Calu3 (cell line): ENCODE data around the gene RPS6KB2. TPM values are rescaled to one million over a fixed set of nuclear protein-coding genes. Genes with fewer than 3 reads are reported as not detected.

Experiments
- BruUV-seq: library from RNA; stranded (reverse); fragments of 400-500 nt; replicated peaks from 2 replicates; lab custom pipeline; 2021; lab: Mats Ljungman, UMichigan
- CTCF ChIA-PET: fragments of 300-600 bp; sonication (Branson Sonifier 250); formaldehyde crosslinking; loops from one replicate; lab custom pipeline; 2022; ENCODE audit warnings: antibody characterized with exemption; lab: Charles Lee
- DNase-seq: peaks from one replicate; pipeline ENCODE4 v3.0.0; 2022
- H3K27ac Mint-ChIP-seq: one replicate; pipeline ENCODE4 v1.8.0; 2022; ENCODE audit warnings: mixed read lengths; ENCODE audit not compliant: unreplicated experiment
- H3K27me3 Mint-ChIP-seq: one replicate; pipeline ENCODE4 v1.8.0; 2022; ENCODE audit warnings: mixed read lengths; ENCODE audit not compliant: unreplicated experiment
- H3K36me3 Mint-ChIP-seq: one replicate; pipeline ENCODE4 v1.8.0; 2022; ENCODE audit warnings: mild to moderate bottlenecking, moderate library complexity, mixed read lengths; ENCODE audit not compliant: insufficient read depth, unreplicated experiment
- H3K4me1 Mint-ChIP-seq: one replicate; pipeline ENCODE4 v1.8.0; 2022; ENCODE audit warnings: mild to moderate bottlenecking, low read depth, mixed read lengths; ENCODE audit not compliant: unreplicated experiment
- H3K4me3 Mint-ChIP-seq: one replicate; pipeline ENCODE4 v1.8.0; 2022; ENCODE audit warnings: mild to moderate bottlenecking, low read depth, moderate library complexity, mixed read lengths; ENCODE audit not compliant: unreplicated experiment
- H3K9me3 Mint-ChIP-seq: one replicate; pipeline ENCODE4 v1.8.0; 2022; ENCODE audit warnings: low read depth, mixed read lengths; ENCODE audit not compliant: unreplicated experiment
- CTCF ChIP-seq: fragments of 200-600 bp; IDR thresholded peaks from one replicate; pipeline ENCODE4 v1.8.0; 2022; ENCODE audit warnings: antibody characterized with exemption; ENCODE audit not compliant: unreplicated experiment
- intact Hi-C: fragments of 100-400 bp; cut with micrococcal nuclease; formaldehyde crosslinking; loops from one replicate; pipeline ENCODE4 v1.10.0; 2022; ENCODE audit not compliant: unreplicated experiment
- total RNA-seq: library from RNA; stranded (reverse); gene quantifications from 2 replicates; pipeline ENCODE4 v1.2.3, GENCODE V29; 2022

Gene RPS6KB2
- total RNA-seq, 1 experiment from 2014 or later = 44.3 TPM

- Mint-ChIP-seq H3K36me3 (peaks cover 78% of the 10 kb centered on the region), H3K4me3 (no peak overlapping the region)
Observed at GRCh38 chr11:67440229-67441097, 12.2 kb downstream of the RPS6KB2 start.

DNA sequence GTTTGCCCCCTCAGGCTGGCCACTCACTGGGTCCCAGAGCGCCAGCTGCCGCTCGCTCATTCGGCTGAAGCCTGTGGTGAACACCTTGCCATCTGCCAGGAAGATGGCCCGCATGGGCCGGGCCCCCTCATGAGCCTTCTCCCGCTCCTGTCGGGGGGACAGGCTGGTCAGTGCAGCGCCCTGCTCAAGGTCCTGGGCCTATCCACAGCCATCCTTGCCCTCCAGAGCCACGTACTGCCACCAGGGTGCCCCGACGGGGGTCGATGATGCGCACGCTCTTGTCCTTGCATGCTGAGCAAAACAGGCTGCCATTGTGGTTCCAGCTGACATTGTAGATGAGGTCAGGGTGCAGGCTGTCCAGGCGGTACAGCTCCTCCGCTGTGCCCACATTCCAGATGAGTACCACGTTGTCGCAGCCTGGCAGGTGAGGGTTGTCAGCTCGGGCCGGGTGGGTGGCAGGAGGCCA, 12.8 kb downstream of the RPS6KB2 start:
- CTCF ChIA-PET = no interaction called here
- Mint-ChIP-seq H3K9me3 (no peaks in the 10 kb centered on the region), H3K27me3 (no peaks in the 10 kb centered on the region), H3K27ac (no peak overlapping the region), H3K4me3 (no peak overlapping the region), H3K36me3 (peaks cover 71% of the 10 kb centered on the region), H3K4me1 (peaks cover 24% of the 10 kb centered on the region)
- no peak for DNase-seq
- intact Hi-C loops = no loop called here
- no TSS peak for BruUV-seq
- no peak for TF ChIP-seq CTCF

More at GRCh38 chr11:67440229-67441097, 12.2 kb downstream of the RPS6KB2 start:
- DNase-seq = no peak
- CTCF ChIA-PET = no interaction called here
- no peak for TF ChIP-seq CTCF
- BruUV-seq = no TSS peak
- intact Hi-C loops = no loop called here
- Mint-ChIP-seq H3K4me1 (peaks cover 21% of the 10 kb centered on the region), H3K27ac (no peak overlapping the region), H3K9me3 (no peaks in the 10 kb centered on the region), H3K27me3 (no peaks in the 10 kb centered on the region)

DNA sequence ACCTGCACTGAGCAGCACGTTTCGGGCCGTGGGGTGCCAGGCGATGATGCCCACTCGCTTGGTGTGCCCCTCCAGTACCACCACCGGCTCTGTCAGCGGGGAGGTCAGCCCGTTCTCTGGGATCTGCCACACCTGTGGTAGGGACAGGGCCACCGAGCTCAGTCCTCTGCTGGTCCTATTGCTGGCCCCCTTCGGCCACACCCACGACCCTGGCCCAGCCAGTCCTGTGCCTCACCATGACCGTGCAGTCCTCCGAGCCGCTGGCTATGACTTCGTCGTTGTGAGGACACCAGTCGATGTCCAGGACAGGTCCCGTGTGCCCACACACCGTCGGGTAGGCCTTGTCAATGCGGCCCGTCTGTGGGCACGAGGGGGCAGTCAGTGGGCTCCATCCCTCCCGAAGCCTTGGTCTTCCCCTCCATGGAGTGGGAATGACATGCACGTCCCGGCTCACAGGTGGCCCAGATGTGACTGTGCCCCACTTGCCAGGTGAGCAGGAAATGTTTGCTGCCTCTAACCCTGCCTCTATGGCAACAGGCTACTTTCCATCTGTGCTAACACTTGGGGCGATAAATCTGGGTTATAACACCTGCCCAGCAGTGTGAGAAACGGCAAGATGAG, 13.5 kb downstream of the RPS6KB2 start:
- Mint-ChIP-seq H3K4me1 (peaks cover 24% of the 10 kb centered on the region), H3K36me3 (peaks cover 64% of the 10 kb centered on the region), H3K27me3 (no peaks in the 10 kb centered on the region), H3K4me3 (peak overlapping the region; percentile 84), H3K9me3 (no peaks in the 10 kb centered on the region), H3K27ac (no peak overlapping the region)
- CTCF ChIA-PET = no interaction called here
- no peak for DNase-seq
- TSS peak; percentile 47 for BruUV-seq
- TF ChIP-seq CTCF = no peak
- intact Hi-C loops = no loop called here

DNA sequence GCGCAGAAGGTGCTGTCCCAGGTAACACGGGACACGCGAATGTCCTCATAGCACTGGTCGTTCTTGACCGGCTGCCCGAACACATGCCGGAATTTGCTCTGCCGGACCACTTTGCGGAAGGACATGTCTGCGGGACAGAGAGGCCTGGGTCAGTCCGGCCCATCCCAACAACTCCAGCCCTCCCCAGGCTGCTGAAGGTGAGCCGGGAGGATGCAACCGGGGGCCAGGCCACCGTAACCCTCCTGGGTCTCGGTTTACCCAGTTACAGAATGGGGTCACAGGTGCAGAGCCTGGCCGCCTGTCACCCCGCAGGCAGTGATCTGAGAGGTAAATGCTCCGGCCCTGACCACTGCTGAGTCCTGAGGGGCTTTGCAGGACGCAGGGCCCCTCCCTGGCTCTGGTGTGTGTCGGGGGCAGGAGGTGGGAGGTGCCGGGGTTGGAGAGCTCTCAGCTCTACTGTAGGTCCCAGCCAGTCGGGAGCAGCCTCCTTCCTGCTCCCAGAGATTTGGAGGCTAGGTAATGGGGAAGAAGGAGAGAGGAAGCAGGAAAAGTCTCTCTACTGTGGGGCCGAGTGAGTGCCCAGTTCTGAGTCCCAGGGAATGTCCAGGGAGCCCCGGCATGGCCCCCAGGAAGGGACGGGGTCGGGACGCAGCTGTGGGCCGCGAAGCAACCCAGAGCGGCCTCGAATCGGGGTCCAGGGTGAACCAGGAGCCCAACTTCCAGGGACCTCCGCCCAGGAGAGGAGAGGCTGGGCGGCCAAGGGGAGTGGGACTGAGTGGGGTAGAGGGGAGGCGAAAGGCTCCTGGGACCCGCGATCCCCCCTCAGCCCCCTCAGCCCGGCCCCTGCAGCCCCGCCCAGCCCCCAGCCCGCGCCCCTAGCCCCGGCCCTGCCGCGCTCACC, 14.5 kb downstream of the RPS6KB2 start:
- BruUV-seq = no TSS peak
- DNase-seq = no peak
- no peaks in the 10 kb centered on the region for H3K27me3 Mint-ChIP-seq
- CTCF ChIA-PET = interaction anchor here (0.6 kb wide), 1 partner anchor 50 kb away, joined by 5 read pairs; no protein-coding TSS in a partner anchor
- intact Hi-C loops = no loop called here
- no peak overlapping the region for H3K27ac Mint-ChIP-seq
- peak overlapping the region; percentile 84 for H3K4me3 Mint-ChIP-seq
- no peaks in the 10 kb centered on the region for H3K9me3 Mint-ChIP-seq
- no peak for TF ChIP-seq CTCF
- H3K36me3 Mint-ChIP-seq = peaks cover 60% of the 10 kb centered on the region
- H3K4me1 Mint-ChIP-seq = peaks cover 24% of the 10 kb centered on the region
